Measurements from ENCODE around the gene DOK1. TPM values are rescaled to one million over a fixed set of nuclear protein-coding genes. Genes with fewer than 3 reads are reported as not detected.

Gene DOK1
- polyA plus RNA-seq, 1 donor (not counting 4 experiments of a cell fraction or from before 2014, with no cell fraction given): 0.97 TPM

- H3K4me1 ChIP-seq (ENCODE audit: control insufficient read depth, extremely low read depth, insufficient read depth, low read length): no peaks in the 10 kb centered on the region
- H3K9me1 ChIP-seq (ENCODE audit: control insufficient read depth, extremely low read depth, insufficient read depth, low read length): no peaks in the 10 kb centered on the region
- H3K27ac ChIP-seq (ENCODE audit: control insufficient read depth, insufficient read depth, low read length): no peak overlapping the region
- no peak for TF ChIP-seq CTCF (optimal IDR thresholded peaks at IDR 0.05 in 1 of 3, IDR thresholded peaks at IDR 0.05 in 1 of 3, conservative IDR thresholded peaks at IDR 0.05 in 1 of 3; ENCODE audit: extremely low read depth in 1 of 3, insufficient read depth in 2 of 3, low read length in 3 of 3)
- no peak for TF ChIP-seq EZH2 (IDR thresholded peaks at IDR 0.05; ENCODE audit: low read length)
- no peak overlapping the region for H3K4me3 ChIP-seq (ENCODE audit: control insufficient read depth in 2 of 3, extremely low read depth in 1 of 3, insufficient read depth in 2 of 3, low read depth in 1 of 3, low read length in 3 of 3)
- H3K79me2 ChIP-seq (ENCODE audit: control insufficient read depth, insufficient read depth, low read length): no peaks in the 10 kb centered on the region
- H3K27me3 ChIP-seq (ENCODE audit: control insufficient read depth, extremely low read depth, insufficient read depth, low read length): no peaks in the 10 kb centered on the region
- dilution Hi-C loops (cut with MboI; ENCODE audit: extremely low pct_ligation_motif_present, low sequenced_read_pairs): no loop called here
- no peaks in the 10 kb centered on the region for H3K36me3 ChIP-seq (ENCODE audit: control insufficient read depth in 2 of 2, extremely low read depth in 1 of 2, insufficient read depth in 2 of 2, low read length in 2 of 2)
- FAIRE-seq: no peak
- H3K4me2 ChIP-seq (ENCODE audit: control insufficient read depth, extremely low read depth, insufficient read depth, low read depth, low read length): no peak overlapping the region
- no peaks in the 10 kb centered on the region for H3K9me3 ChIP-seq (ENCODE audit: control insufficient read depth, low read depth, low read length)
- DNase-seq (ENCODE audit: low read depth, low spot score): no peak
- no peaks in the 10 kb centered on the region for H4K20me1 ChIP-seq (ENCODE audit: control insufficient read depth, extremely low read depth, insufficient read depth, low read length)
- H2AFZ ChIP-seq (ENCODE audit: control insufficient read depth, low read length): no peak overlapping the region
- H3K9ac ChIP-seq (ENCODE audit: control insufficient read depth, extremely low read depth, insufficient read depth, low read length): no peak overlapping the region
Observed at GRCh38 chr2:74596584-74596983, 42.1 kb downstream of the DOK1 start.

GRCh38 chr2:74597410-74597809 lies 42.9 kb downstream of the DOK1 start:
- Histone ChIP-seq H2AFZ (ENCODE audit: control insufficient read depth, low read length) (no peak overlapping the region), H3K4me2 (ENCODE audit: control insufficient read depth, extremely low read depth, insufficient read depth, low read depth, low read length) (no peak overlapping the region), H3K9me1 (ENCODE audit: control insufficient read depth, extremely low read depth, insufficient read depth, low read length) (no peaks in the 10 kb centered on the region), H3K27me3 (ENCODE audit: control insufficient read depth, extremely low read depth, insufficient read depth, low read length) (no peaks in the 10 kb centered on the region), H3K27ac (ENCODE audit: control insufficient read depth, insufficient read depth, low read length) (no peak overlapping the region), H3K9ac (ENCODE audit: control insufficient read depth, extremely low read depth, insufficient read depth, low read length) (no peak overlapping the region), H3K4me3 (ENCODE audit: control insufficient read depth in 2 of 3, extremely low read depth in 1 of 3, insufficient read depth in 2 of 3, low read depth in 1 of 3, low read length in 3 of 3) (no peak overlapping the region), H4K20me1 (ENCODE audit: control insufficient read depth, extremely low read depth, insufficient read depth, low read length) (no peaks in the 10 kb centered on the region), H3K9me3 (ENCODE audit: control insufficient read depth, low read depth, low read length) (no peaks in the 10 kb centered on the region), H3K36me3 (ENCODE audit: control insufficient read depth in 2 of 2, extremely low read depth in 1 of 2, insufficient read depth in 2 of 2, low read length in 2 of 2) (no peaks in the 10 kb centered on the region), H3K79me2 (ENCODE audit: control insufficient read depth, insufficient read depth, low read length) (no peaks in the 10 kb centered on the region), H3K4me1 (ENCODE audit: control insufficient read depth, extremely low read depth, insufficient read depth, low read length) (peaks cover 2% of the 10 kb centered on the region)
- no peak for TF ChIP-seq EZH2 (IDR thresholded peaks at IDR 0.05; ENCODE audit: low read length)
- TF ChIP-seq CTCF (optimal IDR thresholded peaks at IDR 0.05 in 1 of 3, IDR thresholded peaks at IDR 0.05 in 1 of 3, conservative IDR thresholded peaks at IDR 0.05 in 1 of 3; ENCODE audit: extremely low read depth in 1 of 3, insufficient read depth in 2 of 3, low read length in 3 of 3): no peak
- dilution Hi-C loops (cut with MboI; ENCODE audit: extremely low pct_ligation_motif_present, low sequenced_read_pairs): no loop called here
- FAIRE-seq (no peak), DNase-seq (ENCODE audit: low read depth, low spot score) (no peak)
